ENCODE data around the gene RASSF3.

RASSF3 gene

DNA sequence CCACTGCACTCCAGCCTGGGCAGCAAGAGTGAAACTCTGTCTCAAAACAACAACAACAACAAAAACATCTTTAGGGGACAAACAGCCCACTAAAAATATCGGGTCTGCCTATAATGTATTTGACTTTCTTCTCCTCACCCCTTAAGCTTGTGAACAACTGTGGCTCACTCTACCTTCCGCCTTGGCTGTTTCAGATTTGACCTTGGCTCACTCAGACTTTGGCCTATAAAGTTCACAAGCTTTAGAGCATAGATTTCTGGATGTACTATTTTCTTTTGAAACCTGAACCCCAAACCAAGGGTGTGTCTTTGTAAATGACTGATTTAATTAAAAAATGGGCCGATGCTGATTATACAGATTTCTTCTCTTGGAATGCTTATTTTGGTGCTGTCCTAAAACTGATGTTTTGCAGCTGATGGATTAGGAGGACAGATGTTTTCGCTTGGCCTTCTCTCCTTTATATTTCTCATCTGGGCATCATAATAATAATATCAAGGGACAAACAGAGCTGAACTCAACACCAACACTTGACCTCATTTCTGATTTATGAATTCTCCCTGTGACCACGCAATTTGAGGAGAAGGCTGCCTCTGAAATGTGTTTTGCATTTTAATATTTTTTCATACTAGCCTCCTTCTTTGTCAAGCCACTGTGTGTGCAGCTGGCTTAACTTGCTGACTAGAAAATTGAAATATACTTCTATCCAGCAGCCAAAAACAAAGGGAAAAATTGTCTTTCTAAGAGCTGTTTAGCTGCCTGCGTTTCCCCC is 40.2 kb upstream of the RASSF3 start:
- DNase-seq (ENCODE audit: extremely low read depth, low read depth), result no peak

DNA sequence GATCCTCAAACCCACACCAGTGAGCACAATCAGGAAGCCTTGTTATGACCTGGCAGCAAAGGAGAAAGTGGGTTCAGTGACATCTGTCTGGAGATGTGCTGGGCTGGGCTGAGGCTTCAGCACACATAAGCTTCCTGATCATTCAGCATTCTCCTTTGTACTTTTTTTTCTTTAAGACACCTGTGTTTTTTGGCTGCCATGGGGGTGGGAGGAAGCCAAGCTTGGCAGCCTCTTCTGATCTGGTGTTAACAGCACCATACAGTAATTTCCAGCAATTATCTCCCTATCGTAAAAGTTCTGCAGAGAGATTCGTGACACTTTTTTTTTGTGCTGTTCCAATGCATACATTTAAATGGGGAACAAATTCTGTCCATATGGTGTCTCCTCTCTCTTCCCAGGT is 38.9 kb upstream of the RASSF3 start:
- DNase-seq (ENCODE audit: extremely low read depth, low read depth), result no peak
- H3K4me3 ChIP-seq (replicated peaks; ENCODE audit: low read depth, low read length), result no peak overlapping the region
- TF ChIP-seq, protein P1, sequence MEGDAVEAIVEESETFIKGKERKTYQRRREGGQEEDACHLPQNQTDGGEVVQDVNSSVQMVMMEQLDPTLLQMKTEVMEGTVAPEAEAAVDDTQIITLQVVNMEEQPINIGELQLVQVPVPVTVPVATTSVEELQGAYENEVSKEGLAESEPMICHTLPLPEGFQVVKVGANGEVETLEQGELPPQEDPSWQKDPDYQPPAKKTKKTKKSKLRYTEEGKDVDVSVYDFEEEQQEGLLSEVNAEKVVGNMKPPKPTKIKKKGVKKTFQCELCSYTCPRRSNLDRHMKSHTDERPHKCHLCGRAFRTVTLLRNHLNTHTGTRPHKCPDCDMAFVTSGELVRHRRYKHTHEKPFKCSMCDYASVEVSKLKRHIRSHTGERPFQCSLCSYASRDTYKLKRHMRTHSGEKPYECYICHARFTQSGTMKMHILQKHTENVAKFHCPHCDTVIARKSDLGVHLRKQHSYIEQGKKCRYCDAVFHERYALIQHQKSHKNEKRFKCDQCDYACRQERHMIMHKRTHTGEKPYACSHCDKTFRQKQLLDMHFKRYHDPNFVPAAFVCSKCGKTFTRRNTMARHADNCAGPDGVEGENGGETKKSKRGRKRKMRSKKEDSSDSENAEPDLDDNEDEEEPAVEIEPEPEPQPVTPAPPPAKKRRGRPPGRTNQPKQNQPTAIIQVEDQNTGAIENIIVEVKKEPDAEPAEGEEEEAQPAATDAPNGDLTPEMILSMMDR (IDR thresholded peaks at IDR 0.05; ENCODE audit: low read depth, low read length, missing control alignments), result no peak

More for the DNA sequence above, 40.2 kb upstream of the RASSF3 start:
- H3K4me3 ChIP-seq (replicated peaks; ENCODE audit: low read depth, low read length), result no peak overlapping the region
- TF ChIP-seq, protein P1 (IDR thresholded peaks at IDR 0.05; ENCODE audit: low read depth, low read length, missing control alignments), result no peak

DNA sequence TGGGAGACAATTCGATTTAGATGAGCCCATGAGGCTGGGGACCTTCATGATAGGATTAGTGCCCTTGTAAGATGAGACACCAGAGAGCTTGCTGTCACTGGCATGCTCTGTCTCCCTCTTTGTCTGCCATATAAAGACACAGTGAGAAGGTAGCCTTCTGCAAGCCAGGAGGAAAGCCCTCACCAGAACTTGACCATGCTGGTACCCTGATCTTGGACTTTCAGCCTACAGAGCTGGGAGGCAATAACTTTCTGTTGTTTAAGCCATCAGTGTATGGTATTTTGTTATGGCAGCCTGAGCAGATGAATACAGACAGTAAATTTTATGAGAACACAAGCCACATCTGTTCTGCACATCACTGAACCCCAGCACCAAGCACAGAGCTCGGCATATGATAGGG is 38.1 kb upstream of the RASSF3 start:
- H3K4me3 ChIP-seq (replicated peaks; ENCODE audit: low read depth, low read length), result no peak overlapping the region
- no peak for DNase-seq (ENCODE audit: extremely low read depth, low read depth)
- TF ChIP-seq, protein P1 (IDR thresholded peaks at IDR 0.05; ENCODE audit: low read depth, low read length, missing control alignments), result no peak

DNA sequence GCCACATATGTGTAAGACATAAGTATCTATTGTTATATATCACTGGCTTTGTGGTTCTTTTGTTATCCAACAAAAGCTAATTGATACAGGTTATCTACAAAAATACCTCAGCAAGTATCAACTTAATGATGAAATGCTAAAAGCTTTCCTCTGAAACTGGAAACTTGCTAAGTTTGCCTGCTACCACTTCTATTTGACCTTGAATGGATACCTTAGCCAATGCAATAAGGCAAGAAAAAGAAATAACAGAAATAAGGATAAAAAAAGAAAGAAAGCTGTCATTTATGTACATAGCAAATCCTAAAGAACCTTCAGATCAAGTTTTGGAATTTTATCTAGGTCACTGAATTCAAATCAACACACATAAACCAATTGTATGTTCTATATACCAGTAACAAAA is 35.5 kb upstream of the RASSF3 start:
- no peak overlapping the region for H3K4me3 ChIP-seq (replicated peaks; ENCODE audit: low read depth, low read length)
- DNase-seq (ENCODE audit: extremely low read depth, low read depth), result no peak
- TF ChIP-seq, protein P1 (IDR thresholded peaks at IDR 0.05; ENCODE audit: low read depth, low read length, missing control alignments), result no peak

DNA sequence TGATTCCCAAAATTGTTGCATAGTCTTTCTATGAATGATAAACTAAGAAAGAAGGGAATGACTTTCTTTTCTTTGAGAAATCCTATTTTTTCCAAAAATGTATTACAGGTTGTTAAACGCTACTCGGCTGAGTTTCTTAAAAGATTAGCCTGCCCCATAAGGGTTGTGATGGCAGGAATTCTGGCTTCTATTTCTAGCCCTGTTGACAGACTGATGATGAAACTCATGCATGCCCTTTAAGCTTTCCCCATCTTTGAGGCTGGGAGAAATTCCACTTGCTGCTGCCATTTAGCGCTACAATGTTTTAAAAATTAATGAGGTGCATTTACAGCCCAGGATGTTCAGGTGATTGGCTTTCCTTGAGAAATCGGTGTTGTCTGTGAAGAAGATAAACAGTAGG is 33.2 kb upstream of the RASSF3 start:
- TF ChIP-seq, protein P1 (IDR thresholded peaks at IDR 0.05; ENCODE audit: low read depth, low read length, missing control alignments), result no peak
- no peak overlapping the region for H3K4me3 ChIP-seq (replicated peaks; ENCODE audit: low read depth, low read length)
- DNase-seq (ENCODE audit: extremely low read depth, low read depth), result no peak

DNA sequence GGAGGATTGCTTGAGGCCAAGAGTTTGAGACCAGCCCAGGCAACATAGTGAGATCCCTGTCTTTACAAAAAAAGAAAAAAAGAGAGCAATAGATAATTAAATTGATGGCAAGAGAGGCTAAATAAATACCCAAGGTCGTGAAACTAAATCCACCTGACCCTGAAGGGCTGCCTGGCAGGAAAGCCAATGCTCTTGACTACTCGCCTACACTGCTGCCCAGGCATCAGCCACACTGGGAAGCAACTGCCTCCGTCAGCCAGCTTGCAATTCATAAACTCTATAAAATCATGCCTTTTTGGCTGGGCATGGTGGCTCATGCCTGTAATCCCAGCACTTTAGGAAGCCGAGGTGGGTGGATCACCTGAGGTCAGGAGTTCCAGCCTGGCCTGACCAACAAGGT is 31.7 kb upstream of the RASSF3 start:
- TF ChIP-seq, protein P1 (IDR thresholded peaks at IDR 0.05; ENCODE audit: low read depth, low read length, missing control alignments), result no peak
- no peak for DNase-seq (ENCODE audit: extremely low read depth, low read depth)
- H3K4me3 ChIP-seq (replicated peaks; ENCODE audit: low read depth, low read length), result no peak overlapping the region

DNA sequence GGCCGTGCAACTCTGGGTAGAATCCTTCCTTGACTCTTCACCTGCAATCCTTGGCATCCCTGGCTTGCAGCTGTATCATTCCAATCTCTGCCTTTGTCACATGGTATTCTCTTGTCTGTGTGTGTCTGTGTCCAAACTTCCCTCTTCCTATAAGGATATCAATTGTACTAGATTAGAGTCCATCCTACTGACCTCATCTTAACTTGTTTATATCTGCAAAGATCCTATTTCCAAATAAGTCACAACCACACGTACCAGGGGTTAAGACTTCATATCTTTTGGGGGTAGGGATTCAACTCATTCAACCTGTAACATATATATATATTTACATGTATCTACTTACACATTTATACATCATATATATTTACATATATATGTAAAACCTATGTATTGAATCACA is 29.6 kb upstream of the RASSF3 start:
- TF ChIP-seq, protein P1 (IDR thresholded peaks at IDR 0.05; ENCODE audit: low read depth, low read length, missing control alignments), result no peak
- no peak overlapping the region for H3K4me3 ChIP-seq (replicated peaks; ENCODE audit: low read depth, low read length)
- no peak for DNase-seq (ENCODE audit: extremely low read depth, low read depth)
